Stomach (tissue), 9 donors: ENCODE measurements around the gene PCK2. TPM values are rescaled to one million over a fixed set of nuclear protein-coding genes. Genes with fewer than 3 reads are reported as not detected.
A peak's percentile ranks its signal among the peaks of the same experiment; 100 is the strongest.

Source experiments
- DNase-seq, 2 donors: peaks; one replicate each; pipeline versions ENCODE4 v3.0.0 to v3.0.0-alpha.2; 2013 to 2019
- H3K27ac ChIP-seq, 5 donors: fragments of 200-600 bp in 4 of 5; sonication (generic) in 4 of 5; one replicate each; pipeline ENCODE4 v1.5.1; 2013 to 2019; ENCODE audit warnings: mild to moderate bottlenecking in 1 of 5, moderate library complexity in 1 of 5
- H3K27me3 ChIP-seq, 3 donors: fragments of 200-600 bp; sonication (generic); one replicate each; pipeline ENCODE4 v1.5.1; 2017 to 2019; ENCODE audit warnings: mixed run types in 1 of 3
- H3K36me3 ChIP-seq, 4 donors: fragments of 200-600 bp; sonication (generic); 1 replicate in 3 of 4; 2 replicates in 1 of 4; pipeline ENCODE4 v1.5.1; 2016 to 2019
- H3K4me1 ChIP-seq, 4 donors: fragments of 200-600 bp; sonication (generic); one replicate each; pipeline ENCODE4 v1.5.1; 2016 to 2019
- H3K4me3 ChIP-seq, 4 donors: fragments of 200-600 bp; sonication (generic) in 3 of 4; one replicate each; pipeline ENCODE4 v1.5.1; 2016 to 2019; ENCODE audit warnings: mild to moderate bottlenecking in 1 of 4
- H3K9me3 ChIP-seq, 4 donors: fragments of 200-600 bp; sonication (generic); one replicate each; pipeline ENCODE4 v1.5.1; 2016 to 2019
- EP300 ChIP-seq: sonication (generic); formaldehyde crosslinking; IDR thresholded peaks from one replicate; pipeline ENCODE4 v1.6.1; 2017; ENCODE audit warnings: antibody characterized with exemption
- POLR2A ChIP-seq, 4 donors: fragments of 450-650 bp; IDR thresholded peaks; one replicate each; pipeline ENCODE4 v1.6.1; 2016; ENCODE audit warnings: antibody characterized with exemption in 4 of 4, control low read depth in 2 of 4, mild to moderate bottlenecking in 1 of 4, moderate library complexity in 1 of 4
- POLR2AphosphoS5 ChIP-seq, 3 donors: sonication (generic); formaldehyde crosslinking; IDR thresholded peaks; one replicate each; pipeline ENCODE4 v1.6.1; 2016; ENCODE audit warnings: antibody characterized with exemption in 3 of 3
- WGBS, 5 donors: extraction: QIAGEN DNeasy Blood & Tissue Kit in 3 of 5; methylation state at CpG; one replicate each; pipeline versions ENCODE4 v1.1.5 to v1.1.7; 2013 to 2018; 5-methylcytosine and 5-hydroxymethylcytosine counted together
- intact Hi-C: fragments of 100-400 bp; cut with DNase I; formaldehyde crosslinking; loops from one replicate; pipeline ENCODE4 v1.15.1; 2023; ENCODE audit warnings: low total_unique reads
- polyA plus RNA-seq, 3 donors: library from polyadenylated mRNA; stranded (reverse); fragments of 200-250 nt; gene quantifications; one replicate each; pipeline ENCODE4 v1.2.3, GENCODE V29; 2013
- total RNA-seq, 5 donors: library from RNA; depleted of rRNA; stranded (reverse); fragments of >200 nt; gene quantifications; one replicate each; pipeline versions ENCODE4 v1.1.0 to v1.2.3, GENCODE V29; 2014 to 2016
- TF ChIP-seq, protein P1 (sequence below), 7 experiments: fragments of 450-650 bp in 4 of 7; fragments of 200-600 bp in 3 of 7; sonication (generic) in 3 of 7; IDR thresholded peaks; one replicate each; pipeline ENCODE4 v1.5.1; 2016 to 2019; ENCODE audit warnings: antibody characterized with exemption in 7 of 7, control low read depth in 2 of 7, mild to moderate bottlenecking in 1 of 7
- donor health status: healthy with polysubstance abuse.
- donor health status: Bipolar disorder and iron deficiency.
- donor health status: healthy.

Gene PCK2
- total and polyA plus RNA-seq, 8 donors = 2.3 to 168 (median 14.6) TPM

GRCh38 chr14:24143511-24143910 lies 49.4 kb downstream of the PCK2 start:
- Histone ChIP-seq H3K4me3 (no peak overlapping the region), H3K36me3 (peaks cover 12 to 28% (median 25%) of the 10 kb centered on the region in 4 donors), H3K4me1 (peaks cover 28 to 70% (median 67%) of the 10 kb centered on the region in 4 donors), H3K9me3 (no peaks in the 10 kb centered on the region), H3K27me3 (no peaks in the 10 kb centered on the region), H3K27ac (no peak overlapping the region)
- intact Hi-C loops = no loop called here
- 77 to 98% (median 90%) methylated on average over 2 of the region's 2 CpGs for WGBS, 5 donors
- DNase-seq = no peak
- TF ChIP-seq POLR2A (IDR thresholded peaks at IDR 0.05) (no peak), POLR2AphosphoS5 (IDR thresholded peaks at IDR 0.05) (no peak), EP300 (no peak)
- TF ChIP-seq, protein P1, sequence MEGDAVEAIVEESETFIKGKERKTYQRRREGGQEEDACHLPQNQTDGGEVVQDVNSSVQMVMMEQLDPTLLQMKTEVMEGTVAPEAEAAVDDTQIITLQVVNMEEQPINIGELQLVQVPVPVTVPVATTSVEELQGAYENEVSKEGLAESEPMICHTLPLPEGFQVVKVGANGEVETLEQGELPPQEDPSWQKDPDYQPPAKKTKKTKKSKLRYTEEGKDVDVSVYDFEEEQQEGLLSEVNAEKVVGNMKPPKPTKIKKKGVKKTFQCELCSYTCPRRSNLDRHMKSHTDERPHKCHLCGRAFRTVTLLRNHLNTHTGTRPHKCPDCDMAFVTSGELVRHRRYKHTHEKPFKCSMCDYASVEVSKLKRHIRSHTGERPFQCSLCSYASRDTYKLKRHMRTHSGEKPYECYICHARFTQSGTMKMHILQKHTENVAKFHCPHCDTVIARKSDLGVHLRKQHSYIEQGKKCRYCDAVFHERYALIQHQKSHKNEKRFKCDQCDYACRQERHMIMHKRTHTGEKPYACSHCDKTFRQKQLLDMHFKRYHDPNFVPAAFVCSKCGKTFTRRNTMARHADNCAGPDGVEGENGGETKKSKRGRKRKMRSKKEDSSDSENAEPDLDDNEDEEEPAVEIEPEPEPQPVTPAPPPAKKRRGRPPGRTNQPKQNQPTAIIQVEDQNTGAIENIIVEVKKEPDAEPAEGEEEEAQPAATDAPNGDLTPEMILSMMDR (IDR thresholded peaks at IDR 0.05) = no peak

DNA sequence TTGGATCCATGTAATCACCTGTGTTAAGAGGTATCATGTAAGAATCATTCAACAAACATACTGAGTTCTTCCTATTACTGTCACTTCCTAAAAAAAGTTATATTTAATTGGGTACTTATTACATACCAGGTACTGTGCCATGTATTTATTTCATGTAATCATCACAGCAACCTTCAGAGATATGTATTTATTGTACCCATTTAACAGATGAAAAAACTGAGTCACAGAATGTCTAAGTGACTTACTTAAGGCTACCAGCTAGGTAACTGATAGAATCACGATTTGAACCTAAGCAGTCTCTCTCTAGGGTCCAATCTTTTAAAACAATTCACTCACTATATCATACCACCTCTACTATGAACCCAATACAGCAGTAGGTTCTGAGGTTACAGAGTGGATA lies 50.3 kb downstream of the PCK2 start:
- Histone ChIP-seq H3K4me1 (peaks cover 31 to 70% (median 67%) of the 10 kb centered on the region in 4 donors), H3K9me3 (no peaks in the 10 kb centered on the region), H3K27me3 (no peaks in the 10 kb centered on the region), H3K36me3 (peaks cover 5 to 28% (median 25%) of the 10 kb centered on the region in 4 donors), H3K4me3 (no peak overlapping the region), H3K27ac (peak overlapping the region in 1 of 5 donors; percentile 38)
- TF ChIP-seq POLR2A (IDR thresholded peaks at IDR 0.05) = no peak
- TF ChIP-seq, protein P1 (IDR thresholded peaks at IDR 0.05) = no peak
- no peak for TF ChIP-seq EP300
- no peak for TF ChIP-seq POLR2AphosphoS5 (IDR thresholded peaks at IDR 0.05)
- intact Hi-C loops = no loop called here
- DNase-seq = no peak
- 80 to 92% (median 91%) methylated on average over 1 of the region's 1 CpG for WGBS, 5 donors

DNA sequence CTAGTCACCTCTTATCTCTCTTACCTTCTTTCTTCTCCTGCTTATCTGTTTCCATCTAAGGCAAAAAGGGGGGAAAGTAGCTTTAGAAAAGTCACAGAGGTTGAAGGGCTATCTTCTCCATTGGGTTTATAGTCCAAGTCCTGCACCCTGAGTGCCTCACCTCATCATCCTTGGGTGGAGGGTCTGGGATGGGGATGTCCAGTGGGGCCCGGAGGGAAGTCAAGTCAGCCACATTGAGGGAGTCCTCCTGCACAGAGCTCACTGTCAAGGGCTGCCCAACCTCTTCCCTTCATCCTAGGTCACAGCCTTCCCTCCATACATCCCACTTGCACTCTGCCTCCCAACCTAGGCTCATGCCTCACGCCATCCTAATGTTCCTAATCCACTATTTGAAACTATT lies 51.1 kb downstream of the PCK2 start:
- Histone ChIP-seq H3K4me1 (peaks cover 31 to 70% (median 63%) of the 10 kb centered on the region in 4 donors), H3K27me3 (no peaks in the 10 kb centered on the region), H3K27ac (peak overlapping the region; percentile 91 to 98 (median 97)), H3K4me3 (peak overlapping the region in 2 of 4 donors; percentile 76 to 84), H3K9me3 (no peaks in the 10 kb centered on the region), H3K36me3 (peaks cover 5 to 33% (median 30%) of the 10 kb centered on the region in 4 donors)
- TF ChIP-seq, protein P1 (IDR thresholded peaks at IDR 0.05) = no peak
- no peak for TF ChIP-seq POLR2A (IDR thresholded peaks at IDR 0.05)
- TF ChIP-seq POLR2AphosphoS5 (IDR thresholded peaks at IDR 0.05) = no peak
- TF ChIP-seq EP300 = no peak
- intact Hi-C loops = no loop called here
- 82 to 96% (median 93%) methylated on average over 2 of the region's 2 CpGs for WGBS, 5 donors
- no peak for DNase-seq

GRCh38 chr14:24145690-24146452 lies 51.8 kb downstream of the PCK2 start:
- H3K27ac ChIP-seq = peak overlapping the region; percentile 91 to 98 (median 97)
- WGBS, 5 donors = 4 to 10% (median 7%) methylated on average over 6 to 9 of the region's 9 CpGs
- TF ChIP-seq EP300 (no peak), POLR2AphosphoS5 (IDR thresholded peaks at IDR 0.05) (no peak), POLR2A (IDR thresholded peaks at IDR 0.05) (no peak)
- TF ChIP-seq, protein P1 (IDR thresholded peaks at IDR 0.05) = no peak

More at GRCh38 chr14:24145690-24146452, 51.8 kb downstream of the PCK2 start:
- no peak for DNase-seq
- no peaks in the 10 kb centered on the region for H3K9me3 ChIP-seq
- peak overlapping the region; percentile 76 to 96 (median 88) for H3K4me3 ChIP-seq
- H3K4me1 ChIP-seq = peaks cover 31 to 70% (median 57%) of the 10 kb centered on the region in 4 donors
- H3K36me3 ChIP-seq = peaks cover 10 to 40% (median 37%) of the 10 kb centered on the region in 4 donors
- intact Hi-C loops = no loop called here
- no peaks in the 10 kb centered on the region for H3K27me3 ChIP-seq
